T-helper 1 cell treated with Interleukin-12 subunit alpha and Interleukin-12 subunit beta and Interleukin-4 antibody, amounts not matched to agents 30 μg/mL and 1 μg/mL, for 36 hours (primary cell): ENCODE data around the gene NDUFV1.
"Not testable (repeated sequence)": the region's sequence is repeated elsewhere in the genome, so short reads cannot be mapped to it uniquely, and the experiment has no call there.

Source experiments
- H3K27ac Mint-ChIP-seq: one replicate; pipeline ENCODE4 v1.8.0; 2021; ENCODE audit warnings: mild to moderate bottlenecking, mixed read lengths
- H3K27me3 Mint-ChIP-seq: one replicate; pipeline ENCODE4 v1.8.0; 2021; ENCODE audit warnings: low read depth, mixed read lengths
- H3K36me3 Mint-ChIP-seq: one replicate; pipeline ENCODE4 v1.8.0; 2021; ENCODE audit warnings: low read depth, mixed read lengths
- H3K4me1 Mint-ChIP-seq: one replicate; pipeline ENCODE4 v1.8.0; 2021; ENCODE audit warnings: low read depth, mixed read lengths
- H3K4me3 Mint-ChIP-seq: one replicate; pipeline ENCODE4 v1.8.0; 2021; ENCODE audit warnings: mild to moderate bottlenecking, moderate library complexity, mixed read lengths
- H3K9me3 Mint-ChIP-seq: one replicate; pipeline ENCODE4 v1.8.0; 2021; ENCODE audit warnings: mixed read lengths

NDUFV1 gene

GRCh38 chr11:67606492-67607295, at the start of gene NDUFV1:
NDUFV1 (plus strand) TSS chr11:67606936; CDS start chr11:67607005, 69 bp downstream.
- H3K36me3 Mint-ChIP-seq, result peaks cover 16% of the 10 kb centered on the region
- peak within 1 kb of the TSS; percentile 87 for H3K27ac Mint-ChIP-seq
- H3K27me3 Mint-ChIP-seq, result peaks cover 8% of the 10 kb centered on the region
- peaks cover 15% of the 10 kb centered on the region for H3K4me1 Mint-ChIP-seq
- peak within 1 kb of the TSS; percentile 89 for H3K4me3 Mint-ChIP-seq
- H3K9me3 Mint-ChIP-seq, result no peaks in the 10 kb centered on the region

- H3K36me3 Mint-ChIP-seq, result no peaks in the 10 kb centered on the region
- no peak overlapping the region for H3K4me3 Mint-ChIP-seq
- H3K9me3 Mint-ChIP-seq, result no peaks in the 10 kb centered on the region
- H3K4me1 Mint-ChIP-seq, result peaks cover 5% of the 10 kb centered on the region
- peaks cover 17% of the 10 kb centered on the region for H3K27me3 Mint-ChIP-seq
- H3K27ac Mint-ChIP-seq, result no peak overlapping the region
Measured at GRCh38 chr11:67558084-67558772, 48.5 kb upstream of the NDUFV1 start.

- peaks cover 5% of the 10 kb centered on the region for H3K4me1 Mint-ChIP-seq
- no peak overlapping the region for H3K4me3 Mint-ChIP-seq
- H3K36me3 Mint-ChIP-seq, result no peaks in the 10 kb centered on the region
- no peak overlapping the region for H3K27ac Mint-ChIP-seq
- H3K9me3 Mint-ChIP-seq, result no peaks in the 10 kb centered on the region
- H3K27me3 Mint-ChIP-seq, result peaks cover 20% of the 10 kb centered on the region
Measured at GRCh38 chr11:67561971-67562619, 44.6 kb upstream of the NDUFV1 start.

GRCh38 chr11:67562963-67563704, 43.6 kb upstream of the NDUFV1 start:
- H3K27me3 Mint-ChIP-seq, result peaks cover 28% of the 10 kb centered on the region
- no peak overlapping the region for H3K27ac Mint-ChIP-seq
- H3K4me1 Mint-ChIP-seq, result peaks cover 5% of the 10 kb centered on the region
- no peaks in the 10 kb centered on the region for H3K36me3 Mint-ChIP-seq
- H3K4me3 Mint-ChIP-seq, result no peak overlapping the region
- H3K9me3 Mint-ChIP-seq, result no peaks in the 10 kb centered on the region

- not testable (repeated sequence) for H3K36me3 Mint-ChIP-seq, H3K4me3 Mint-ChIP-seq, H3K4me1 Mint-ChIP-seq, H3K9me3 Mint-ChIP-seq, H3K27ac Mint-ChIP-seq
- H3K27me3 Mint-ChIP-seq, result peaks cover 28% of the 10 kb centered on the region
Measured at GRCh38 chr11:67563705-67564114, 43.0 kb upstream of the NDUFV1 start.

- H3K36me3 Mint-ChIP-seq, result no peaks in the 10 kb centered on the region
- no peaks in the 10 kb centered on the region for H3K9me3 Mint-ChIP-seq
- peaks cover 27% of the 10 kb centered on the region for H3K27me3 Mint-ChIP-seq
- no peak overlapping the region for H3K27ac Mint-ChIP-seq
- peaks cover 5% of the 10 kb centered on the region for H3K4me1 Mint-ChIP-seq
- H3K4me3 Mint-ChIP-seq, result no peak overlapping the region
Measured at GRCh38 chr11:67564230-67564629, 42.5 kb upstream of the NDUFV1 start.

- Mint-ChIP-seq H3K27me3 (peaks cover 30% of the 10 kb centered on the region), H3K36me3 (no peaks in the 10 kb centered on the region), H3K4me3 (no peak overlapping the region), H3K4me1 (no peaks in the 10 kb centered on the region), H3K27ac (no peak overlapping the region), H3K9me3 (no peaks in the 10 kb centered on the region)
Measured at GRCh38 chr11:67571443-67571842, 35.3 kb upstream of the NDUFV1 start.

- H3K27me3 Mint-ChIP-seq, result peaks cover 29% of the 10 kb centered on the region
Measured at GRCh38 chr11:67572305-67572704, 34.4 kb upstream of the NDUFV1 start.

GRCh38 chr11:67572747-67573419, 33.9 kb upstream of the NDUFV1 start:
- H3K4me3 Mint-ChIP-seq, result no peak overlapping the region
- H3K27me3 Mint-ChIP-seq, result peaks cover 23% of the 10 kb centered on the region
- no peaks in the 10 kb centered on the region for H3K4me1 Mint-ChIP-seq
- no peak overlapping the region for H3K27ac Mint-ChIP-seq
- no peaks in the 10 kb centered on the region for H3K36me3 Mint-ChIP-seq
- no peaks in the 10 kb centered on the region for H3K9me3 Mint-ChIP-seq

More at GRCh38 chr11:67572305-67572704, 34.4 kb upstream of the NDUFV1 start:
- Mint-ChIP-seq H3K4me3 (no peak overlapping the region), H3K36me3 (no peaks in the 10 kb centered on the region), H3K4me1 (no peaks in the 10 kb centered on the region), H3K9me3 (no peaks in the 10 kb centered on the region), H3K27ac (no peak overlapping the region)

- Mint-ChIP-seq H3K9me3 (no peaks in the 10 kb centered on the region), H3K36me3 (no peaks in the 10 kb centered on the region), H3K27ac (no peak overlapping the region), H3K27me3 (peaks cover 33% of the 10 kb centered on the region), H3K4me1 (peaks cover 10% of the 10 kb centered on the region), H3K4me3 (no peak overlapping the region)
Measured at GRCh38 chr11:67574938-67575337, 31.8 kb upstream of the NDUFV1 start.

GRCh38 chr11:67576735-67577475, 29.8 kb upstream of the NDUFV1 start:
- no peaks in the 10 kb centered on the region for H3K9me3 Mint-ChIP-seq
- H3K27ac Mint-ChIP-seq, result no peak overlapping the region
- H3K36me3 Mint-ChIP-seq, result no peaks in the 10 kb centered on the region
- H3K4me1 Mint-ChIP-seq, result peaks cover 12% of the 10 kb centered on the region
- H3K4me3 Mint-ChIP-seq, result no peak overlapping the region
- H3K27me3 Mint-ChIP-seq, result peaks cover 38% of the 10 kb centered on the region

- Mint-ChIP-seq H3K36me3 (no peaks in the 10 kb centered on the region), H3K27ac (no peak overlapping the region), H3K4me3 (no peak overlapping the region), H3K27me3 (peaks cover 38% of the 10 kb centered on the region), H3K9me3 (no peaks in the 10 kb centered on the region), H3K4me1 (peaks cover 20% of the 10 kb centered on the region)
Measured at GRCh38 chr11:67577951-67578350, 28.8 kb upstream of the NDUFV1 start.

GRCh38 chr11:67581469-67581868, 25.3 kb upstream of the NDUFV1 start:
- H3K4me1 Mint-ChIP-seq, result peaks cover 38% of the 10 kb centered on the region
- H3K9me3 Mint-ChIP-seq, result peaks cover under 1% of the 10 kb centered on the region
- H3K27ac Mint-ChIP-seq, result no peak overlapping the region
- peaks cover 10% of the 10 kb centered on the region for H3K36me3 Mint-ChIP-seq
- peak overlapping the region; percentile 4 for H3K4me3 Mint-ChIP-seq
- H3K27me3 Mint-ChIP-seq, result peaks cover 27% of the 10 kb centered on the region
